GM12878 (cell line): ENCODE data around the gene DNAJB6. TPM values are rescaled to one million over a fixed set of nuclear protein-coding genes. Genes with fewer than 3 reads are reported as not detected.

Source experiments
- ATAC-seq: fragments of 200-7000 bp; cut with Tn5 transposase; 3 replicates; pipeline ENCODE4 v1.9.1; 2020; ENCODE audit warnings: mild to moderate bottlenecking, moderate library complexity
- BruUV-seq: library from RNA; stranded (reverse); fragments of 400-500 nt; replicated peaks from 2 replicates; lab custom pipeline; 2021; lab: Mats Ljungman, UMichigan
- CTCF ChIA-PET: fragments of 300-600 bp; sonication (Branson Sonifier 250); formaldehyde crosslinking; extraction: SDS; loops from one replicate; lab custom pipeline; 2021; ENCODE audit warnings: inconsistent platforms; lab: Yijun Ruan, JAX
- POLR2A ChIA-PET: fragments of 350-600 bp; formaldehyde crosslinking; extraction: SDS; loops from one replicate; lab custom pipeline; 2021; ENCODE audit warnings: inconsistent platforms; lab: Charles Lee
- RAD21 ChIA-PET: fragments of 300-600 bp; sonication (Branson Sonifier 250); formaldehyde crosslinking; loops from one replicate; lab custom pipeline; 2023; ENCODE audit warnings: antibody characterized with exemption; ENCODE audit not compliant: unreplicated experiment; lab: Charles Lee
- SMC1A ChIA-PET: fragments of 300-600 bp; sonication (Branson Sonifier 250); formaldehyde crosslinking; loops from one replicate; lab custom pipeline; 2023; ENCODE audit not compliant: unreplicated experiment, uncharacterized antibody; lab: Charles Lee
- DNase-seq: peaks from one replicate; pipeline ENCODE4 v3.0.0-alpha.2; 2011; ENCODE audit warnings: low read depth, low spot score
- FAIRE-seq: peaks from 3 replicates; lab custom pipeline; 2011; peaks lifted over from hg19 to GRCh38; lab: Jason Lieb, UNC
- H2AFZ ChIP-seq: 2 replicates; pipeline ENCODE4 v1.6.0; 2011; ENCODE audit warnings: low read depth, low read length, control low read depth; ENCODE audit not compliant: control insufficient read depth
- H3K27ac ChIP-seq: 2 replicates; pipeline ENCODE4 v1.5.1; 2011; ENCODE audit warnings: control low read depth; ENCODE audit not compliant: control insufficient read depth, insufficient read depth
- H3K27me3 ChIP-seq, 2 experiments: replicated peaks in 1 of 2; 2 replicates each; pipeline versions ENCODE4 v1.6.0 to v1.6.1; 2011; ENCODE audit warnings: low read length in 1 of 2; ENCODE audit not compliant: control insufficient read depth in 2 of 2, insufficient read depth in 2 of 2
- H3K36me3 ChIP-seq, 2 experiments: 2 replicates each; pipeline ENCODE4 v1.5.1; 2011; ENCODE audit warnings: low read length in 1 of 2; ENCODE audit not compliant: control insufficient read depth in 2 of 2, insufficient read depth in 2 of 2
- H3K4me1 ChIP-seq: 2 replicates; pipeline ENCODE4 v1.6.1; 2011; ENCODE audit warnings: mild to moderate bottlenecking, low read length, moderate library complexity, mixed read lengths; ENCODE audit not compliant: control insufficient read depth, insufficient read depth
- H3K4me2 ChIP-seq: 2 replicates; pipeline ENCODE4 v1.6.0; 2011; ENCODE audit warnings: control low read depth; ENCODE audit not compliant: control insufficient read depth, insufficient read depth
- H3K4me3 ChIP-seq: fragments of 200-600 bp; sonication (generic); 2 replicates; pipeline ENCODE4 v1.5.1; 2016
- H3K79me2 ChIP-seq: 2 replicates; pipeline ENCODE4 v1.6.0; 2011; ENCODE audit warnings: low read length; ENCODE audit not compliant: control insufficient read depth, insufficient read depth
- H3K9ac ChIP-seq: 2 replicates; pipeline ENCODE4 v1.8.0; 2011; ENCODE audit warnings: low read length, control low read depth, mixed read lengths; ENCODE audit not compliant: control insufficient read depth, insufficient read depth
- H3K9me3 ChIP-seq: replicated peaks from 3 replicates; pipeline ENCODE4 v1.5.1; 2011; ENCODE audit warnings: mild to moderate bottlenecking, low read length; ENCODE audit not compliant: control insufficient read depth, insufficient read depth
- H4K20me1 ChIP-seq: 2 replicates; pipeline ENCODE4 v1.6.0; 2011; ENCODE audit not compliant: control insufficient read depth, insufficient read depth
- EGR1 ChIP-seq, 2 experiments: IDR thresholded peaks; 1 replicate in 1 of 2; 2 replicates in 1 of 2; pipeline ENCODE4 v1.6.1; 2011 to 2012; ENCODE audit warnings: low read depth in 2 of 2, low read length in 2 of 2, borderline replicate concordance in 1 of 2, mild to moderate bottlenecking in 1 of 2, moderate library complexity in 1 of 2
- ESRRA ChIP-seq: IDR thresholded peaks from 2 replicates; pipeline ENCODE4 v1.6.1; 2012; ENCODE audit warnings: mild to moderate bottlenecking, low read length, improper control_type of control experiment
- EZH2 ChIP-seq: IDR thresholded peaks from 2 replicates; pipeline ENCODE4 v1.6.1; 2012; ENCODE audit warnings: low read depth, mild to moderate bottlenecking, control low read depth, inconsistent platforms, low read length, borderline replicate concordance; ENCODE audit not compliant: control insufficient read depth
- KAT2A ChIP-seq: conservative IDR thresholded peaks from 2 replicates; pipeline ENCODE4 v1.6.1; 2011; ENCODE audit warnings: low read depth, low read length; ENCODE audit not compliant: control insufficient read depth
- NRF1 ChIP-seq: conservative IDR thresholded peaks from 2 replicates; pipeline ENCODE4 v1.6.1; 2011; ENCODE audit warnings: mild to moderate bottlenecking, low read depth, low read length, improper control_type of control experiment
- RB1 ChIP-seq: fragments of 450-650 bp; formaldehyde crosslinking; IDR thresholded peaks from 2 replicates; pipeline ENCODE4 v1.6.1; 2017; ENCODE audit warnings: mild to moderate bottlenecking, borderline replicate concordance
- RCOR1 ChIP-seq: conservative IDR thresholded peaks from 2 replicates; pipeline ENCODE4 v1.6.1; 2012; ENCODE audit warnings: low read depth, low read length, improper control_type of control experiment
- SMAD1 ChIP-seq: fragments of 450-650 bp; IDR thresholded peaks from 2 replicates; pipeline ENCODE4 v1.6.1; 2018; ENCODE audit warnings: mild to moderate bottlenecking, low read depth; ENCODE audit not compliant: partially characterized antibody
- SMARCA5 ChIP-seq: fragments of 450-650 bp; IDR thresholded peaks from 2 replicates; pipeline ENCODE4 v1.6.1; 2017; ENCODE audit warnings: mild to moderate bottlenecking
- ZNF207 ChIP-seq: fragments of 450-650 bp; IDR thresholded peaks from 2 replicates; pipeline ENCODE4 v1.6.1; 2014; ENCODE audit warnings: antibody characterized with exemption, mild to moderate bottlenecking, borderline replicate concordance
- ZNF622 ChIP-seq: fragments of 450-650 bp; IDR thresholded peaks from 2 replicates; pipeline ENCODE4 v1.6.1; 2017; ENCODE audit warnings: mild to moderate bottlenecking, inconsistent platforms
- WGBS: methylation state at CpG from one replicate; pipeline ENCODE4 v1.1.6; 2016; ENCODE audit warnings: low lambda C conversion rate; ENCODE audit not compliant: insufficient replicate concordance, insufficient coverage; ENCODE audit errors: missing lambda C conversion rate; 5-methylcytosine and 5-hydroxymethylcytosine counted together
- in situ Hi-C: fragments of 300-500 bp; cut with MboI; formaldehyde crosslinking; loops from 9 replicates; pipeline ENCODE4 v1.14.3; 2018; ENCODE audit warnings: mixed read lengths
- intact Hi-C: fragments of 100-400 bp; cut with micrococcal nuclease; formaldehyde crosslinking; loops from one replicate; pipeline ENCODE4 v1.14.2; 2022; ENCODE audit not compliant: unreplicated experiment
- polyA plus RNA-seq, 11 experiments: library from polyadenylated mRNA; depleted of rRNA in 4 of 11; unstranded in 6 of 11; stranded (reverse) in 5 of 11; fragments of >200 nt; fragmentation: Nextera tagmentation in 4 of 11; fragmentation: Illumina TruSeq in 1 of 11; extraction: Ambion mirVana in 4 of 11; extraction: Trizol in 1 of 11; gene quantifications; 1 replicate in 1 of 11; 2 replicates in 10 of 11; pipeline versions ENCODE4 v1.2.1 to v1.2.3, GENCODE V29; 2011 to 2016; ENCODE audit warnings: inconsistent platforms in 2 of 11, missing spikeins in 2 of 11, low read depth in 1 of 11
- total RNA-seq, 4 experiments: library from RNA; depleted of rRNA in 3 of 4; stranded (reverse); fragments of >200 nt in 3 of 4; fragmentation: Illumina TruSeq in 1 of 4; extraction: Trizol in 1 of 4; gene quantifications; 2 replicates each; pipeline versions ENCODE4 v1.2.1 to v1.2.3, GENCODE V29; 2013 to 2021
- TF ChIP-seq, protein P1 (sequence below): fragments of 450-650 bp; formaldehyde crosslinking; IDR thresholded peaks from 2 replicates; pipeline ENCODE4 v1.4.0; 2022; ENCODE audit warnings: mild to moderate bottlenecking, moderate library complexity

DNAJB6 gene
- total and polyA plus RNA-seq, 10 of the 15 experiments (the other 5 are each of a cell fraction or from before 2014, with no cell fraction given): 34.5 to 117 (median 53.1) TPM

DNA sequence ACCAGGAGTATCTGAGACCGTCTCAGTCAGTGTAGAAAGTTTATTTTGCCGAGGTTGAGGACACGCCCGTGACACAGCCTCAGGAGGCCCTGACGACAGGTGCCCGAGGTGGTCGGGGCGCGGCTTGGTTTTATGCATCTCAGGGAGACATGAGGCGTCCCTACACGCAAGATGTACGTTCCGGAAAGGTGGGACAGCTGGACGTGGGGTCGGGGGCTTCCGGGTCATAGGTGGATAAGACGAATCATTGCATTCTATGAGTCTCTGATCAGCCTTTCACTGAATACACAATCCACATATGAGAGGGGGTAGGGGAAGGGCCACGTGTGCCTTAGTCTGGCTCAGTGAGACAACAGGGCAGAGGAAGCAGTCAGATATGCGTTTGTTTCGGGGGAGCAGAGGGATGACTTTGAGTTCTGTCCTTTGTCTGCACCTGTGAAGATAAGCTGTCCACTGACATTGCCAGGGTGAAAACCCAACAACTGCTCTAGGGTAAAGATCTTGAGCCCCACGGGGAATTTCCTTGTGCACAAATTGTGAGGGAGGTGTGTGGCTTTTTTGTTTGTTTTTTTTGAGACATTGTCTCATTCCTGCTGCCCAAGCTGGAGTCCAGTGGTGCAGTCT, 66.2 kb downstream of the DNAJB6 start:
- WGBS: 94% methylated on average over 21 of the region's 21 CpGs
- no peak for ATAC-seq
- Histone ChIP-seq H3K9me3 (no peaks in the 10 kb centered on the region), H3K36me3 (peaks cover 10 to 21% of the 10 kb centered on the region in 2 experiments), H2AFZ (no peak overlapping the region), H3K4me2 (no peak overlapping the region), H3K79me2 (no peaks in the 10 kb centered on the region), H3K27me3 (no peaks in the 10 kb centered on the region), H3K4me1 (no peaks in the 10 kb centered on the region), H3K4me3 (no peak overlapping the region), H3K9ac (no peak overlapping the region), H3K27ac (no peak overlapping the region), H4K20me1 (no peaks in the 10 kb centered on the region)
- no TSS peak for BruUV-seq
- no peak for TF ChIP-seq EZH2
- POLR2A ChIA-PET: no interaction called here
- no peak for FAIRE-seq
- RAD21 ChIA-PET: no interaction called here
- CTCF ChIA-PET: no interaction called here
- no peak for DNase-seq
- in situ Hi-C loops (no loop called here), intact Hi-C loops (no loop called here)
- SMC1A ChIA-PET: no interaction called here

DNA sequence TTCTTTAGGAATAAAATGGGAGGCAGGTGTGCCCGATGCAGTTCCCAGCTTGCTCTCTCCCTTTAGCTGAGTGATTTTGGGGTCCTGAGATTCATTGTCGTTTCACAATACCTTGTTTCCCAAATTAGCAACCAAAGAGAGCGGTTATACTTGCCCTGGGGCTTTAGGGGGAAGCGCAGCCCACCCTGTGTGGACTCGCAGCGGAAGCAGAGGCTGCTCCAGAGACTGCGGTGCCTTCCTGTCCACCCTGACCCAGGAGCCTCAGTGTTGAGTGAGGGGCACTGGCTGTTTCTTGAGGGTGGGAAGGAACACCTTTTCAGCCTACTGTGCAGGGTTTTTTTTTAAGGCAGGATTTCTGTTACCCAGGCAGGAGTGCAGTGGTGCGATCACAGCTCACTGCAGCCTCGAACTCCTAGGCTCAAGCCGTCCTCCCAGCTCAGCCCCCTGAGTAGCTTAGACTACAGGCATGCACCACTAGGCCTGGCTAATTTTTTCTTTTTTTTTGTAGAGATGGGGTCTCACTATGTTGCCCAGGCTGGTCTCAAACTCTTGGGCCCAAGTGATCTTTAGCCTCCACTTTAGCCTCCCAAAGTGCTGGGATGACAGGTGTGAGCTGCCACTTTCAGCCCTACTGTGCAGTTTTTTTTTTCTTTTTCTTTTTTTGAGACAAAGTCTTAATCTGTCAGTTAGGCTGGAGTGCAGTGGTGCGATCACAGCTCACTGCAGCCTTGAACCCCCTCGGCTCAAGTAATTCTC, 67.0 kb downstream of the DNAJB6 start:
- H3K27me3 ChIP-seq: no peaks in the 10 kb centered on the region
- BruUV-seq: no TSS peak
- no peaks in the 10 kb centered on the region for H3K4me1 ChIP-seq
- no peak overlapping the region for H2AFZ ChIP-seq
- intact Hi-C loops: no loop called here
- TF ChIP-seq SMARCA5 (no peak), RCOR1 (no peak), SMAD1 (no peak), ESRRA (no peak), KAT2A (no peak), ZNF207 (no peak), RB1 (no peak), NRF1 (no peak), ZNF622 (no peak), EGR1 (IDR thresholded peaks at IDR 0.05; ENCODE audit: borderline replicate concordance in 1 of 2, low read depth in 2 of 2, low read length in 2 of 2) (no peak)
- TF ChIP-seq, protein P1, sequence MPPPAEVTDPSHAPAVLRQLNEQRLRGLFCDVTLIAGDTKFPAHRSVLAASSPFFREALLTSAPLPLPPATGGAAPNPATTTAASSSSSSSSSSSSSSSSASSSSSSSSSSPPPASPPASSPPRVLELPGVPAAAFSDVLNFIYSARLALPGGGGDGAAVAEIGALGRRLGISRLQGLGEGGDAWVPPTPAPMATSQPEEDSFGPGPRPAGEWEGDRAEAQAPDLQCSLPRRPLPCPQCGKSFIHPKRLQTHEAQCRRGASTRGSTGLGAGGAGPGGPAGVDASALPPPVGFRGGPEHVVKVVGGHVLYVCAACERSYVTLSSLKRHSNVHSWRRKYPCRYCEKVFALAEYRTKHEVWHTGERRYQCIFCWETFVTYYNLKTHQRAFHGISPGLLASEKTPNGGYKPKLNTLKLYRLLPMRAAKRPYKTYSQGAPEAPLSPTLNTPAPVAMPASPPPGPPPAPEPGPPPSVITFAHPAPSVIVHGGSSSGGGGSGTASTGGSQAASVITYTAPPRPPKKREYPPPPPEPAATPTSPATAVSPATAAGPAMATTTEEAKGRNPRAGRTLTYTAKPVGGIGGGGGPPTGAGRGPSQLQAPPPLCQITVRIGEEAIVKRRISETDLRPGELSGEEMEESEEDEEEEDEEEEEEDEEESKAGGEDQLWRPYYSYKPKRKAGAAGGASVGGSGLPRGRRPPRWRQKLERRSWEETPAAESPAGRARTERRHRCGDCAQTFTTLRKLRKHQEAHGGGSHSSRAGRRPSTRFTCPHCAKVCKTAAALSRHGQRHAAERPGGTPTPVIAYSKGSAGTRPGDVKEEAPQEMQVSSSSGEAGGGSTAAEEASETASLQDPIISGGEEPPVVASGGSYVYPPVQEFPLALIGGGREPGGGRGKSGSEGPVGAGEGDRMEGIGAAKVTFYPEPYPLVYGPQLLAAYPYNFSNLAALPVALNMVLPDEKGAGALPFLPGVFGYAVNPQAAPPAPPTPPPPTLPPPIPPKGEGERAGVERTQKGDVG: no peak
- FAIRE-seq (no peak), ATAC-seq (no peak), DNase-seq (no peak)
- ChIA-PET SMC1A (no interaction called here), POLR2A (no interaction called here), CTCF (no interaction called here), RAD21 (no interaction called here)
- H3K4me2 ChIP-seq: no peak overlapping the region
- H3K9me3 ChIP-seq: no peaks in the 10 kb centered on the region
- WGBS: 82% methylated on average over 12 of the region's 12 CpGs
- peaks cover 15 to 20% of the 10 kb centered on the region in 2 experiments for H3K36me3 ChIP-seq
- in situ Hi-C loops: no loop called here
- H3K79me2 ChIP-seq: no peaks in the 10 kb centered on the region
- no peak overlapping the region for H3K4me3 ChIP-seq
- H3K27ac ChIP-seq: no peak overlapping the region
- H3K9ac ChIP-seq: no peak overlapping the region
- H4K20me1 ChIP-seq: no peaks in the 10 kb centered on the region
